HL-60 (cell line): Measurements from ENCODE around the gene SLAMF9.

Source experiments
- DNase-seq, 2 experiments: peaks; one replicate each; pipeline ENCODE4 v3.0.0-alpha.2; 2010 to 2020; ENCODE audit warnings: low read depth in 1 of 2, low spot score in 1 of 2
- H3K27ac ChIP-seq: fragments of 250-450 bp; sonication (Bioruptor Pico); replicated peaks from 2 replicates; pipeline ENCODE4 v1.5.1; 2020; ENCODE audit warnings: mild to moderate bottlenecking, moderate library complexity
- H3K27me3 ChIP-seq: fragments of 250-450 bp; sonication (Bioruptor Pico); 2 replicates; pipeline ENCODE4 v1.5.1; 2021; ENCODE audit warnings: mild to moderate bottlenecking, moderate library complexity; ENCODE audit not compliant: insufficient read depth, poor library complexity, severe bottlenecking
- H3K4me3 ChIP-seq: replicated peaks from 2 replicates; pipeline ENCODE4 v1.5.1; 2011; ENCODE audit warnings: mild to moderate bottlenecking, control low read depth, low read length; ENCODE audit not compliant: insufficient read depth
- CTCF ChIP-seq: IDR thresholded peaks from one replicate; pipeline ENCODE4 v1.5.1; 2011; ENCODE audit warnings: low read length, control low read depth, inconsistent platforms; ENCODE audit not compliant: insufficient read depth
- GABPA ChIP-seq: IDR thresholded peaks from 2 replicates; pipeline ENCODE4 v1.6.1; 2012; ENCODE audit warnings: low read depth
- POLR2AphosphoS5 ChIP-seq: IDR thresholded peaks from 2 replicates; pipeline ENCODE4 v1.6.1; 2012; ENCODE audit warnings: low read depth
- REST ChIP-seq: IDR thresholded peaks from 2 replicates; pipeline ENCODE4 v1.6.1; 2012; ENCODE audit warnings: low read depth; ENCODE audit not compliant: insufficient replicate concordance
- SPI1 ChIP-seq: IDR thresholded peaks from 2 replicates; pipeline ENCODE4 v1.6.1; 2012; ENCODE audit warnings: low read depth, mild to moderate bottlenecking, borderline replicate concordance
- long read RNA-seq: library from polyadenylated mRNA; unstranded; transcript quantifications from one replicate; pipeline ENCODE4 v2.0.0, GENCODE V29; 2020

SLAMF9 gene
- long read RNA-seq = 0 reads

- Histone ChIP-seq H3K4me3 (no peak within 1 kb of the TSS), H3K27me3 (peaks cover 4% of the 10 kb centered on the region), H3K27ac (no peak within 1 kb of the TSS)
- TF ChIP-seq CTCF = no peak
- TF ChIP-seq SPI1 = no peak
- no peak for TF ChIP-seq GABPA
- TF ChIP-seq POLR2AphosphoS5 = no peak
- TF ChIP-seq REST = no peak
- DNase-seq = no peak
Observed at GRCh38 chr1:159953536-159954515, at the start of gene SLAMF9. SLAMF9 (minus strand) TSS chr1:159954237; CDS start chr1:159954137, 100 bp downstream.

DNA sequence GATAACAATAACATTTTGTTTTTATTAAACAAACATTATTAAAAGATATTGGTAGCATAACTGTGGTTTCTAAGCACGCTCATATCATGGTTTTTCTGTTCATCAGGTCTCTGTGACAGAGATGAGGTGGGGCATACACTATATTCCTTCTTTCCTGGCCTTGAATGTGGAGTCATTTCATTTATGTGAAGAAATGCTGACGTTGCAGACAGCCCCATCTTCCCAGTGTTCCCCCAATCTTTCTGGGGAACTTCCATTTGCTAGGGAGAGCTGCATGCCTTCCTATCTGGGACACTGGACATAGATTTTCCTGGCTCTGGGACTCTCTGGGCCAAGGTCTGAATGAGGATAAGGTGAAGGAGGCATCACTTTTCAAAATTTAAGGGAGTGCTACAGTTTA, 47.4 kb upstream of the SLAMF9 start:
- DNase-seq = no peak
- Histone ChIP-seq H3K27ac (no peak overlapping the region), H3K27me3 (peaks cover 14% of the 10 kb centered on the region), H3K4me3 (no peak overlapping the region)
- no peak for TF ChIP-seq CTCF
- no peak for TF ChIP-seq REST
- TF ChIP-seq SPI1 = no peak
- TF ChIP-seq POLR2AphosphoS5 = no peak
- no peak for TF ChIP-seq GABPA

DNA sequence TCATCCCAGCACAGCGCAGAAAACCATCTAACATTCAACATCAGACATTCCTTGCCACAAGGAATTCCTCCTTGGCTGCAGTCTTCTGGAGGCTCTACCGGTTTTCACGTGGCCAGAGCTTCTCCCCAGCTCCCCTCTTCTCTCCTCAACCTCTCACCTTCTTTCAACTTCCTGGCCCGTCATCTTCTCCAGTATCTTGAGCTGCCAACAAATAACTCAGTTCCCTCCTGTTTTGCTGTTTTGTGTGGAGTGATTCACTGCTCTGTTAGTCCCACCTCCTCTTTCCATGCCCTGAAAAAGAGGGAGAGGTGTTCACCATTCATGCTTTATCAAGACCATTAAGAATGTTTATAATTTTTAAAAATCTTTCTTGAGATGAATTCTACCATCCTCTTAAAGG, 45.2 kb upstream of the SLAMF9 start:
- H3K27me3 ChIP-seq = peaks cover 14% of the 10 kb centered on the region
- no peak for DNase-seq

More for the DNA sequence above, 45.2 kb upstream of the SLAMF9 start:
- no peak overlapping the region for H3K27ac ChIP-seq
- no peak overlapping the region for H3K4me3 ChIP-seq
- no peak for TF ChIP-seq GABPA
- TF ChIP-seq REST = no peak
- TF ChIP-seq CTCF = no peak
- TF ChIP-seq POLR2AphosphoS5 = no peak
- TF ChIP-seq SPI1 = no peak
